Measurements from ENCODE around the gene CTSH.

DNA sequence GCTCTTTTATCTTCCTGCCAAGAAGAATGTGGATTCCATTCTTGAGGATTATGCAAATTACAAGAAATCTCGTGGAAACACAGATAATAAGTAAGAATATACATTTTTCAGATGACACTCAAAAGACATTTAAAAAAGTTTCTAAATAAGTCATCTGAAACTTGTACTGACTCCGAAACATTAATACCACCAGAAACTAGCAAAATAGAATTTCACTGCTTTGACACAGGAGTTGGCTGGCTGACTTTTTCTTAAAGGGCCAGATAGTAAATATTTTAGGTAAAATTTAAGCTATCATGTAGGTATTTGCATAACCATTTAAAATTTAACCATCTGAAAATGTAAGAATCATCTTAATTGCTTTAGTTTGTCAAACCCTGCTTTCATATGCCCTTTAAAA is 51.3 kb downstream of the CTSH start:
- TF ChIP-seq EZH2 (IDR thresholded peaks at IDR 0.05): no peak
- TF ChIP-seq POLR2AphosphoS5 (IDR thresholded peaks at IDR 0.05; ENCODE audit: borderline replicate concordance, low read depth, low read length): no peak
- TF ChIP-seq FOXP2 (optimal IDR thresholded peaks at IDR 0.05; ENCODE audit: control extremely low read depth, extremely low read length, insufficient read depth): no peak

Data from SK-N-MC (cell line).